Activated CD4-positive, CD25-positive, alpha-beta regulatory T cell (primary cell): ENCODE results near the gene DOCK4.
"Not testable (repeated sequence)": the region's sequence is repeated elsewhere in the genome, so short reads cannot be mapped to it uniquely, and the experiment has no call there.

Source experiments
- DNase-seq, 4 experiments: peaks; one replicate each; lab custom pipeline; 2025; lab: John Stamatoyannopoulos, UW

Gene DOCK4

DNA sequence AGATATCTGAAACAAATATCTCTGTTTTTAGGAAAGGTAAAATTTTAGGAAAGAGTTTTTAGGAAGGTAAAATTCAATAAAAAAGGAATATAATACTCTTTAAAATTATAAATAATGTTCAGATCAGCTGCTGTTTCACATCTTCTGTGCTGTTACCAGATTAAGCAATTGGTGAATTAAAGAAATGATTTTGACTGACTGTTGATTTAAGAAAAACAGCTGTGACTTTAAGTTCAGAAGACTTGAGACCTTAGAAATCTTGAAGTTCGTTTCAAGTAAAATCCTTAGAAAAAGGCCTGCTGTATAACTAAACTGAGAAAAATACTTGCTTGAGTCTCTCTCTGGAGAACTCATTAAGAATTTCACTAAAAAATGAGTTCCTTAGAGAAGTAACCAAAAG lies 250.6 kb downstream of the DOCK4 start:
- no peak for DNase-seq

DNA sequence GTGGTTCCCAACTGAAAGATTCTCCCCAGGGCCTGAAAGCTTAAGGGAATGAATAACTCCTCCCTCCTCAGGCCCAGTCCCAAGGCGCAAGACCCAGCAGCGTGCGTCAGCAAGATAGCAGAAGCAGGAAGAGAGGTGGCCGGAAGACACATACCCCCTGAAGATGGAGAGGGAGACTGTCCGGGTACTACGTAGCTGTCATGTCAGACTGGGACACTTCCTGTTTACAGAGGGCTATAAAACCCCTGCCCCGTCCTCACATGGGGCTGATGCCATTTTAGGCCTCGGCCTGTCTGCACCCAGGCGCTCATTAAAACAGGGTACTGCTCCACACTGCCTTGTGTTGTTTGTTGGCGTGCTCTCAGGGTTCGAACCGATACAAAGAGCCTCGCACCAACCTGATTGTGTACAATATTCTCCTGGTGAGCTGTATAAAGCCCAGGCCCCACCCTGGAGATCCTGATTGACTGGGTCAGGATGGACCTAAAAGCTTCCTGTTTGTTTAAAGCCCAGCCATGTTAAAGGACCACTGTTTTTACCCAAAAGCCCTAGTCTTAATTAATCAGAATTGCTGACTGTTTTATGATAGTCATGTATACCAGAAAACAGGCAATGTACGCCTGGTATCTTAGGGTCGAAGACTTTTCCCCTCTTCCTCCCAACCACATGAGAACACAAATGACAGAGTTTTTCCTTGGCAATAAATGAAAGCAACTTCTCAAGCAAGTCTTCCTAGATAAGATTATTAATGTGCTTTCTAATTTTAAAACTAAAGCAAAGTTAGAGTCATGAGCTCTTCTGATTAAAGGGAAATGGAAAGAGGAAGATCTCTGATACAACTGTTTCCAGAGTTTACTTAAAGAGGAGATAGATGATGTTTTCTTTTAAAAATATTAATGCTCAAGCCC lies 251.5 kb downstream of the DOCK4 start:
- no peak for DNase-seq

DNA sequence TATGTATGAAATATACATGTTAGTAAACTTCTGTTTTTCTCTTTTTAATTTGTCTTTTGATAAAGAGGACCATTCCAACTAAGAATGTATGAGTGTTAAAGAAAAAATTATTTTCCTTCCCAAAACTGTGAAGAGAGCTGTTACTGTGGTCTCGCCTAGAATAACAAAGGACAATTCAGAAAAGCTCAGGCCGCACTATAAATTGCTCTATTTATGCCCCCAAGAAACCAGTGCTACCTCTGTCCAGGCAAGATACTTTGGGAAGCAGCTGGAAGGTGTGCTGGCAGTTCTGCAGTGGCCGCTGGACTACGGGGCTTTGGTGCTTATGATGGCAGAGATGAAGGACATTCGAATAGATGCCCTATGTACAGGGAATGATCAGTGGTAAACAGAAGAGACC lies 252.1 kb downstream of the DOCK4 start:
- DNase-seq = no peak

DNA sequence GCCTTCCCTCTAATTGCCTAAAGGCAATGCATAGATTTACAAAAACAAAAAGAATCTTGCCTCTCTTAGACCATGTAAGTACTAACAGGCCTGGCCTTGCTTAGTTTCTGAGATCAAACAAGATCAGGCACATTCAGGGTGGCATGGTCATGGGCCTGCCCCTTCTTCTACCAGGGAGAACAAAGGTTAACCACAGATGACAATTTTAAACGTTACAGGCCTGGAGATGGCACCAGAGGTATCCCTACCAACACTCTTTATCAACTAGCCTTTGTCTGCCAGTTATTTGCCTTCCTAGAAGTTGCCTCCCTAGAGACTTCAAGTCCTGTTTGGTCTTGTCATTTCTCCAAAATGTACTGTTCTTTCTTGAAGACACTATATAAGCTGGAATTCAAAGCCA lies 252.6 kb downstream of the DOCK4 start:
- no peak for DNase-seq

DNA sequence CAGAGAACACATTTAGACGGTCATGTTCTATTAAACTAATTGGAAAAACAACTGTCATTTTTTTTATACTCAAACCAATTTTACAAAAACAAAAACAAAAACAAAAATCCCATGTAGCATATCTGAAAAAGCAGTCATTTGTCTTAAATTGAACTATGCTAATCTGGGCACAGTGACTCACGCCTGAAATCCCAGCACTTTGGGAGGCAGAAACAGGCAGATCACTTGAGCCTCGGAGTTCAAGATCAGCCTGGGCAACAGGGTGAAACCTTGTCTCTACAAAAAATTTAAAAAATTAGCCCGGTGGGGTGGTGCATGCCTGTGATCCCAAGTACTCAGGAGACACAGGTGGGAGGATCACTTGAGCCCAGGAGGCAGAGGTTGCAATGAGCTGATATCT lies 253.4 kb downstream of the DOCK4 start:
- DNase-seq = no peak

DNA sequence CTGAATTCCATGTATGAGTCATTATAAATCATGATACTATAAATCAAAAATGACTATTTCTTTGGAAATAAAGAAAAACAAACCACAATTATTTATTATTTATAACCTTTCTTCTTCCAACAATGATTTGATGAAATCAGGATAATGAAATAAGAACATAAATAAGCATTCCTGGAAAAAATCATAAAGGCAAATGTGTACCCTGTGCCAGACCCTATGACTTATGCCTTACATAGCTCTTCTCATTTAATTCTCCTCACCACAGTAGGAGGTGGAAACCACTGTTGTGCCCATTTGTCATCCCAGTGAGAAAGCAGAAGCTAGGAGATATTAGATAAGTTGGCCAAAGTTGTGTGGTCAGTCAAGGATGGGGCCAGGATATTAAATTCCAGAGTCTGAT lies 255.1 kb downstream of the DOCK4 start:
- DNase-seq = no peak

DNA sequence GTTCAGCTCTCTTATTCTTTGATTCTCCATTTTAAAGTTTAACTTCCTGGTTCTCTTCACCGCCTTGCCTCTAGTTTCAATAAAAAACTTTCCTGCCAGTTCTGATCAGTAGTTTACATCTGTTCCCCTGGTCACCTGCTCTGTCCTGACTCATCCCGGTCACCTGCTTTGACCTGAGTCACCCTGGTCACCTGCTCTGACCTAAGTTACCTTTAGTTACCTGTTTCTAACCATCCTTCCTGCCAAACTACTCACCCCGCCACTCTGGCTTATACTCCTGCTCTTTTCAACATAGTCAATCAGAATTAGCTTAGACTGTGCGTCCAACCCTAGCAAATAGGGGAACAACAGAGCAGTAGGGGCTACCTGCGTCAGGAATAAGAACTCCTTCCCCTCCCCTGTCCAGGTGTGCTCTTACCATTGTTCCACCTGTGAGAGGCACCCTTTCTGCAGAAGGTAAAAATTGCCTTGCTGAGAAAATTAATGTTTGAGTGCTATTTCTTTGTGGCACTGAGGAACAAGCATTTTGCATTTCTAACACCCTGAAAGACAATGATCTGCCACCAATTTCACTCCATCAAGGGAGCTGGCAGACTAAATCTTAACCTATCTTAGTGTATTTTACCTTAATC lies 263.6 kb downstream of the DOCK4 start:
- no peak for DNase-seq

DNA sequence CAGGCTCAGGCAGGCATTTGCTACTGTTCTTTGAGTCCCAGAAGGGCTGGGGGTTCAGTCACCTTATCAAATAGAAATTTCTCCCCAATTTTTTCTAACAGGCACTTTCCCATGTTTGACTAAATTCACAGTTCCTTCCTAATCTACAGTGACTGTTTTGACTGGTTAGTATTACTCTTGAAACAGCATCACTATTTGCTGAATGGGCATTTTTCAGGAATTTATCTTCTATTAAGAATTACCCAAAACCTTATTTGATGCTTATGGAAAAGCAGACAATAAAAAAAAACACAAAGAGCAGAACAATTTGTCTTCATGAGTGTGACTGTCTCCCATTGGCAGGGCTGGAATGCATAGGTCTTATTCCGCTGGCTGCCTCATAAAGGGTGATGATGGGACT lies 269.0 kb downstream of the DOCK4 start:
- no peak for DNase-seq

DNA sequence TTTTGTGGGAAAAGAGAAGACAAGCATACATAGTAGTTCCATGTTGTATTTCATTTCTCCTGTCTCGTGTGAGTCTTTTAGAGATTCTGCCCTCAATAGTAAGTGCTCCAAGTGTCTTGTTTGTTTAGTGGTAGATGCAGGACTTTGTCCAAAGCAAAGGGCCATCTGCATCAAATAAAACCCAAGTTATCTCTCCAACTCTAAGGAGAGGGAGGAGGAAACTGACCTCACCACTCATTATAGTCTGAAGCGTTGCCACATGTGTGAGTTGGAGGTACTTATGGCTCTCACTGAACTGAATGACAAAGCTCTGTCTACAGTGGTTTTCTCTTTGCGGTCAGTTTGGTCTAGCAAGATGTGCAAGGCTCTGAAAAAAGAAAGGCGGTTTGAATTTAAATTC lies 272.6 kb downstream of the DOCK4 start:
- no peak for DNase-seq

DNA sequence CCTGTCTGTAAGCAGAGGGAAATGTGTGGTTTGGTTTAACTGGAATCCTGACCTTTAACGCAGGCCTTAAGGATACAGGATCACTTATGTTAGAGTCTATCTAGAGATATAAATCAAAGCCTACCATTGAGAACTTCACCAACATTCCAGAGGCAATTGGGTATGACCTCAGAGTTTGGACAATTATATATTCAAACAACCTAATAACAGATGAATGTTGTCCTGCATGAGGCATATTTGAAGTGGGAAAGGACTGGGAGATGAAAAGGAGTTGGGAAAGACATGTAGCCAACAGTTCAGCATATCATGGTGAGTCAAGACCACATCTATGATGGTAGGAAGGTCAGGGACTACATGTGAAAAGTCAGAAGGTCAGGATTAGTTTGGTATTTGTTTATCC lies 274.2 kb downstream of the DOCK4 start:
- DNase-seq = no peak

DNA sequence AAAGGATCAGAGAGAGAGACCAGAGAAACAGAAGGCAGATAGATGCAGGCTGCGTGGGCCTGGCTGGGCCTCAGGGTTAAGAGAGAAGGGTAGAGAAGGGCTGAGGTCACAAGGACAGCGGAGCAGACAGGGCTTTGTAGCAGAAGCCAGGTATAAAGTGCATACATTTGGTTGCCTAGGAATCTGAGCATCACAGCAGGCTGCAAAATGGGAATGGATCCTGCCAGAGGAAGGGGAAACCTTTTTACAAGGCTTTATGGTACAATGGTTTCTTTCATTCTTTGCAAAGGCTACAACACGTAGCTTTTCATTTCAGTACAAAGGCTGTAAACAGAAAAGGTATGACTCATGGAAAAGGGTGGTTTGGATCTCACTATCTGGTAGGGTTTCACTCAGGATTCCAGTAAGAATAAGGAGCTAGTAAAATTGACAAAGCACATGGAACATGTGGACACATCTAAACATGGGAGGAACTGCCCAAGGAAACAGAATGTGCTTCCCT lies 275.1 kb downstream of the DOCK4 start:
- no peak for DNase-seq

DNA sequence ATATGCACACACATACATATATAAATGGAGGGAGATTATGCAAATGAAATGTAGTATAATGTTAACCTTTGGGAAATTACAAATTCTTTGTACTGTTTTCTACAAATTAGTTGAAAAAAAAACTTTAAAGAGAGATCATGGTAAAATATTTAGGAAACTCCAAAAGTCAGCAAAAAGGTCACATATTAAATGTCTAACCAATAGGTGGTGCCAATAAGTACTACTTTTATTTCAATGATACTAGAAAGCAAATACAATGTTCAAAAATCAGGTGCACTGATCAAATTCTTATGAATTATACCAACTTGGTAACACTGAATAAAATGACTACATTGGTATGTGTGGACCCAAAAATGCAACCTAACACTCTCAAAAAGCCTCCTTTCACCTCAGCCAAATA lies 276.9 kb downstream of the DOCK4 start:
- DNase-seq = no peak

DNA sequence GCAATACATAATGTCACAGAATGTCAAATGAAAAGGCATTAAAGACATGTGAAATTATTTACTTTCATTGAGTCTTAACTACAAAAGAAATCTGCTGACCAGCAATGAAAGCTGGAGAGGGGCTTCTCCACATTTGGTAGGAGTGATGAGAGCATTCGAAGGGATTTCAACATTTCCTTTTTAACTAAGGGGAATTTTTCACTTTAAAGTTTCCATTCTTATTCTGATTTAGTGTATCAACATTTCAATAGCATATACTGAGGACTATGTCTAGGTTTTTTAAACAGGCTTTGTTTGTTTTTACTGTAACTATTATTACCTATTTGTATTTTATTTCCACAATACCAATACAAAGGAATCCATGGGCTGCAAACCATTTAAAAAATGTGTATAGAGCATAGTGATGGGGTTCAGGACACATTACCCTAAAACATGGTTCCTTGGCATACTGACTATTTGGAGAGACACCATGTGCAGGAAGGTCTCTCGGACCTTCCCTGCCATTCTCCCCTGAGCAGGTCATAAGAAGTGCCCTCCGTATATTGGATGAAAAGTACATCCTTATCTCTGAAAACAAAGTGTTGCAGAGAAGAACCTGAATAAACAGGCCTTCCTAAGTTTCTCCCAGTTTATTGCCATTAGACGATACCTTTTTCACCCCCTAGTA lies 278.7 kb downstream of the DOCK4 start:
- DNase-seq = no peak

DNA sequence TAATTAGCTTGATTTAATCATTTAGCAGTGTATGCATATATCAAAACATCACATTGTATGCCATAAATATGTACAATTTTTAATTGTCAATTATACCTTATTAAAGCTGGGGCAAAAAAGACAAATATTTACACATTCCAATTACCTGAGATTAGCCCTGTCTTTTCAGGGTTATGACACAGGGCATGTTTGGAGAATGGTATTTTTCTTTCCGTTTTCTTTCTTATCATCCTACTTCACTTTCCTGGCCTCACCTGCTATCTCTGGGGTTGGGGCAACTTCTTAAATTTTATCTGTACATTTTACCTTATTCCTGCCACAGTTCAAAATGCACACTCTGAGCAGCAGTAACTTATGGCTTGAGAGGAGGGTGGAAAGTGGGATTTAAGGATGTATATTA lies 285.9 kb downstream of the DOCK4 start:
- no peak for DNase-seq

DNA sequence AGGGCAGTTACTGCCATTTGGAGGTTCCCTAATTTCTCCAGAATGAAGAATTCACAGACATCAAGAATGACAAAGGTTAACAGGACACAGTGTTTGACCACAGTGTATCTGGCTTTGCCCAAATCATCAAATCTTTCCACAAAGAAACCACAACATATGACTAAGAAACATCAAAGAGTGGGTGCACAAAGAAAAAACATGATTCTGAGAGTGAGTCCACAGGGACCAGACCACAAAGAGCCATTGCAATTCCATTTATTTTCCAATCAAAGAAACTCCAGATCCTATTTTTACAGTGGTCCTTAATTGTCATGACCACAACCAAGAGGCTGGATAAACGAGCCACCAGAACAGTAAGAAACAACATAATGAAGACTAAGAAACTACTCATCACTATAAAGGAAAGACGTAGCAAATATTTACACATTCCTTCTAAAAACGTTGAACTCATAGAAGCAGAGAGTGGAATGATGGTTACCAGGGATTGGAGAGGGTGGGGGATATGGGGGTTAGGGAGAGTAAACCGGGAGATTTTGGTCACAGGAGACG lies 286.5 kb downstream of the DOCK4 start:
- DNase-seq = no peak

DNA sequence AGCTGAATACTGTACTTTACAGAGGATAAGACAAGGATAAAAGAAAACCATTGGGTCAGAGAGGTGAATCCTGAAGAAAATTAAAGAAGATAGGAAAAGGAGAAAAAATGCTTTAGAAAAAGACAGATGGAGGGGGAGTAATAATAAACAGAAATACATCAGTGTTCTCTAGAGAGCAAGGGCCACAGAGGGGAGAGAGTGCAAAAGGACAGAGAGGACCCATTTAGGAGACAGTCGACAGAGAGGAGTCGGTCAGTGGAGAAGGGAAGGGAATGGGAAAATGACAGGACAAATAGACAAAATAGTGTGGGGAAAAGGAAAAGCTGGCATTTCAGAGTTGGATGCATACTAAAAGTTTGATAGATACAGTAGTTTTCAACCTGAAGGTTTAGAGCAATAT lies 287.0 kb downstream of the DOCK4 start:
- no peak for DNase-seq

DNA sequence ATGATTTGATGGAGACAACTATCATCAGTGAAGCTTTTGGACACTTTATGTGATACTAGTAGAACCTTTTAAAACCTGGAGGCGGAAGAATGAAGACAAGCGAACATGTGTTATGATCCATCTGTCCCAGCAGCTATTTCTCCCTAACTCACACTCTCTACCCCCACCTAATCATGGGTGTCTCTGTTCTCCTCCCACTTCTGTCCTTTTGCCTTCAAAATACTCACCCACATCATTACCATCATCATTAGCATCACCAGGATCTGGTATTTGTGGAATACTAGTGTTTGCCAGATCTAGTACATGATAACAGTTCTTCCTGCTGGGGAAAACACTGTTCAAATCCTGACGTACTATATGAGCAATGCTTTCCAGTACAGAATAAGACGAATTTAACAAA lies 287.7 kb downstream of the DOCK4 start:
- DNase-seq = no peak

DNA sequence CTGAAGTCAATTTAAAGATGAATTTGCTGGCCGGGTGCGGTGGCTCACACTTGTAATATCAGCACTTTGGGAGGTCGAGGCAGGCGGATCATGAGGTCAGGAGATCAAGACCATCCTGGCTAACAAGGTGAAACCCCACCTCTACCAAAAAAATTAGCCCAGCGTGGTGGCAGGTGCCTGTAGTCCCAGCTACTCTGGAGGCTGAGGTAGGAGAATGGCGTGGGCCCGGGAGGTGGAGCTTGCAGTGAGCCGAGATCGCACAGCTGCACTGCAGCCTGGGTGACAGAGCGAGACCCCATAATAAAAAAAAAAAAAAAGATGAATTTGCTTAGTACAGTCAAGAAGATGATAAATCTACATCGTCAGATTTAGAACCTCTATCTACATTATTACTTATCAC lies 288.8 kb downstream of the DOCK4 start:
- DNase-seq = not testable (repeated sequence)

DNA sequence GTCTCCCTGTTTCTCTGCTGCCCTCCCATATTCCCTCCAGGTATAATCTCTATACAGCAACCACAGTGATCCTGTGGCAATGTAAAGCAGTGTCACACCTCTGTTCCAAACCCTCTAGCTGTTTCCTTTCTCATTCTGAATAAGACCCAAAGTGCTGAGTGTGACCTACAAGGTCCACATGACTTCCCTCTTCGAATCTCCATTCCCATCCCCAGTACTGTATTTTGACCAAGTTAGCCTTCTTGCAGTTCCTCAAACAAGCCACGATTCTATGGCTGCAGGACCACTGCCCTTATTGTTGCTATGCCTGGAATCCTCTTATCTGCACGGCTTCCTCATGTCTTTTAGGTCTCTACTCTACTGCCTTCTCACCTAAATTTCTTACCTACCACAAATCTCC lies 291.9 kb downstream of the DOCK4 start:
- no peak for DNase-seq

DNA sequence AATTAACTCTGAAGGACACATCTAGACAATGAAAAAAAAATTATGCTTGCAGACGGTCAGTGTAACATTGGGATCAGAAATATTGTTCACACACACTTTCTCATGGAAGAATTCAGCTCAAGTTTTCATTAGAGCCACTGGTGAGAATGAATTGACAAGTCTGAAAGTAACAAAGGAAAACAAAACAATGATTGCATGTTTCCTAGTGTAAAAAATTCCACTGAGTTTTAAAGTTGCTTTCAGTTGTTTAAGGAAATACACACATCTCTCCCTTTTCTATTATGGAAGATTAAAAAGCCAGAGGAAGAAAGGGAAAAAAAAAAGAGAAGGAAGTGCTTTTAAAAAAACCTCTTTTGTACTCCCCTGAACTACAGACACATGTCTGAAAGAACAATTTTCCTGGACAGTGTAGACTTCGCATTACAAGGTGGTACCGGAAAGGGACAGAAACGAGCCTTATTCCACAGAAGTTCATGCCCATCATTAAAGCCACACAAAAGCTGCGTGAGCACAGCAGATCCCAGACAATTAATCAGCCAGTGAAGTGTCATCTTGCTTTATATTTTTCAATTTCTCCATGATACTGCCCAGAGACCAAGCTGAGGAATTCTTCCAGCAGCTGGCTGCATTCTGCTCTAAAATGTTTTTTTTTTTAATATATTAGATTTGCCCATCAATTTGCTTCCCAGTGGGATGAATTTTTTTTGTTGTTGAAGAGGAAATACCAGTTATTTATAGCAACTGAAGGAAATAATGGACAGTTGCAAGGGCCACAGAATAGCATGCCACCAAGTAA lies 294.8 kb downstream of the DOCK4 start:
- no peak for DNase-seq

DNA sequence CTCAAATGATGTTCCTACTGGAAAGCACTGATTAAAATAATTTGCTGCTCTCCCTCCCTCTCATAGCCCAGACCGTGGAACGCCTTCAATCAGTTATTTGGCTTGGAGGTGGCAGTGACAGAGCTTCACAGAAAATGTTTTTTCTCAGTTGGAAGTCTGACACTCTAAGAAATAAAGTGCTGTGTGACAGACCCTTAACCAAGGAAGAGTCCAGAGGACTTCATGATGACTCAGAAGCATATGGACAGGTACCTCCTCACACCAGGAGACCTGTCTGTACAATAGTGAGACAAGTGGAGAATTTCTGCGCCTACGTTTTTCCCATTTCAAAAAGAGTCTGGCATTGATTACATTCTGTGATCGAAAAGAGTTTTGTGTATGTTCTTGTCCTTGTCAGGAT lies 295.5 kb downstream of the DOCK4 start:
- DNase-seq = no peak

DNA sequence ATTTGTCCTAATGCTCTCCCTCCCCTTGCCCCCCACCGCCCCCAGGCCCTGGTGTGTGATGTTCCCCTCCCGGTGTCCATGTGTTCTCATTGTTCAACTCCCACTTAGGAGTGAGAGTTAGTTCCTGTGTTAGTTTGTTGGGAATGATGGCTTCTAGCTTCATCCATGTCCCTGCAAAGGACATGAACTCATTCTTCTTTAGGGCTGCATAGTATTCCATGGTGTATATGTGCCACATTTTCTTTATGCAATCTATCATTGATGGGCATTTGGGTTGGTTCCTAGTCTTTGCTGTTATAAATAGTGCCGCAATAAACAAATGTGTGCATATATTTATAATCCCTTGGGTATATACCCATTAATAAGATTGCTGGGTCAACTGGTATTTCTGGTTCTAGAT lies 297.5 kb downstream of the DOCK4 start:
- not testable (repeated sequence) for DNase-seq
